Measurements from ENCODE around the gene FTCD.

GRCh38 chr21:46141767-46142581 is 13.4 kb downstream of the FTCD start:
- no peak for TF ChIP-seq EZH2 (IDR thresholded peaks at IDR 0.05; ENCODE audit: low read length, unreplicated experiment)
- no peak for TF ChIP-seq CTCF (conservative IDR thresholded peaks at IDR 0.05; ENCODE audit: low read depth, low read length)
